GM21423 (cell line): ENCODE results near the gene APOL2.
"Not testable (repeated sequence)": the region's sequence is repeated elsewhere in the genome, so short reads cannot be mapped to it uniquely, and the experiment has no call there.

Source experiments
- ATAC-seq: cut with Tn5 transposase; IDR thresholded peaks from one replicate; pipeline ENCODE4 v1.9.1; 2021; ENCODE audit warnings: mild to moderate bottlenecking, moderate library complexity; ENCODE audit not compliant: unreplicated experiment

APOL2 gene

DNA sequence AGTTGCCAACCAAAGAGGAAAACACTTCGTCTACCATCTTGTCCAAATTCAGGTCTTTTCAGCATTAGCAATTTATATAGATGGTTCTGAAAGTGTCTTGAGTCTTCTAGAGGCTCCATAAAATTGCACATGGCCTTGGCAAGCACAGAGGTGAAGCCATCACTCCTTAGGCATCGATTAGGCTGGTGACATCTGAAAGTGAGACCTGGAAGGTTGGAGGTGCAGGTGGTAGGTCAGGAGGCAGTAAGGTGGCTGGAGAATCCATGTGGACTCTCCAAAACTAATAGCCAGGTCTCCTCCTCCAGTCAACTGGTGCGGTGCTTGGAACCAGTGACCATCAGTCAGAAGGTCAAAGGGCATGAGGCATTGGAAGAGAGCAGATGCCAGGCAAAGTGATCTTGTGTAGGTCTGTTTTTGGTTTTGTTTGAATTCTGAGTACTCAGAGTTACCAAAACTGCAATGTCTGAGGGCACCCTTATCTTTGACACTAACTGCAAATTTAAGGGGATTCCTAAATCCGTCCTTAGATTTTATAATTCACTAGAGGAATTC, 6.6 kb upstream of the APOL2 start:
- no peak for ATAC-seq

DNA sequence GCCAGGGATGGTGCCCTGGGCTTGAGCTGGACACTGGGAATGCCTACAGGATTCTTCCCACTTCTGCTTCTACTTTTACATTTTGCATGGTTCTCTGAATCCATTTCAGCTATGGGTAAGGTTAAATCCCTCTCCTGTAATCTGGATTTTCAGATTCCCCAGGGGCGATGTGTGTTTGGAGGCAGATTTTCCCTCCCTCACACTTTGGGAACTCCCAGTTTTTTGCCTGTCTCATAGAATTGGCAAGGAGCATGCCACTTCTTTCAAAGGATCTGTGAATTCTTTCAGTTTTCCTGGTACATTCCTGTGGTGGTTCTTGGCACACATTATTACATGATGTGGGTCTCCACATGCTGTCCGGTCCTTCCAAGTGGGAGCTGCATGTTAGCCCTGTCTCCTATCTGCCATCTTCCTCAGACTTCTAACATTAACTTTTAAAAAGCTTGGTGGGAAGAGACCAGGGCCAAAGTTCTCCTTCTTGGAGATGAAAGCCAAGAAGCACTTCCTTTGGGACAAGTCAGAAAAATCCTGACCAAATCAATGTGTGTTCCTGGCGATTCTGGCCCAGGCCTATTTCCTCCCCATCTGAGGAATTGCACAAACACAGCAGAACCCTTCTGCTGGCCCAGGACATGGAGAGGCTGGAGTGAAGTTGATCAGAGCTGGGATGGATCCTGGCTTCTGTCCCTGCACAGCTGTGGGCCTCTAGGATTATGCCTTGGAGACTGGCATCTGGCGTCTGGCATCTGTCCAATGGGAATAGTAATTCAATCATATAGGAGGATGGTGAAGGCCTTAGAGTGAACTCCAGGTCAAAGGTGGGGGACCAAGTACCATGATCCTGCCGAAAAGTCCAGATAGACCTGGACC, 5.4 kb upstream of the APOL2 start:
- ATAC-seq = no peak

DNA sequence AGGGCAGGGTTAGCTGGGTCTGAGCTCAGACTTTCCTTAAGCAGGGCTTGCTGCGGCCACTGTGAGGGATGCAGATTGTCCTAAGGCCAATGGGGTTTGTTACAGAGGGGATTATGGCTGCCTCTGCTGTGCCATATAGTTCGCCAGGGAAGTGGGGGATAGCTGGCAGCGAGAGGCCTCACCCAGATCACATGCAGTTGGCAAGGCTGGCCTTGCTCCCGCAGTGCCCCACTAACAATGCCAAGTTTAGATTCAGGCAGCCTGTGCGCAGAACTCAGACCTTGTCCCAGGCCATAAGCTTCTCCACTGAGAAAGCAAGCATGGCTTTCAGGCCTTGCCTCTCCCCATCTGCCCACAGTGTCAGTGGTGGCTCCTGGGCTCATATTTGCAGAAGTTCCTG, 4.7 kb upstream of the APOL2 start:
- ATAC-seq = no peak

DNA sequence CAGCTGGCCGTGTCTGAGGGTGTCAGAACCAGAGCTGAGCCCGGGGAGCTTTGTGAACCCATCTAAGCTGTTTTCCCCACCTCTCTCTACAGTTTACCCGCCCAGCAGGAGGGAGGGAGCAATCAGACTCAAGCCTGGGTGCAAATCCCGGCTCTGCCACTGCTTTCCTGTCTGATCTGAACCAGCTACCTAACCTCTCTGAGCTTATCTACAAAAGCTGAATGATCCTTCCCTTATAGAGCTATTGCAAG, 252 bp downstream of the APOL2 start:
- no peak for ATAC-seq

DNA sequence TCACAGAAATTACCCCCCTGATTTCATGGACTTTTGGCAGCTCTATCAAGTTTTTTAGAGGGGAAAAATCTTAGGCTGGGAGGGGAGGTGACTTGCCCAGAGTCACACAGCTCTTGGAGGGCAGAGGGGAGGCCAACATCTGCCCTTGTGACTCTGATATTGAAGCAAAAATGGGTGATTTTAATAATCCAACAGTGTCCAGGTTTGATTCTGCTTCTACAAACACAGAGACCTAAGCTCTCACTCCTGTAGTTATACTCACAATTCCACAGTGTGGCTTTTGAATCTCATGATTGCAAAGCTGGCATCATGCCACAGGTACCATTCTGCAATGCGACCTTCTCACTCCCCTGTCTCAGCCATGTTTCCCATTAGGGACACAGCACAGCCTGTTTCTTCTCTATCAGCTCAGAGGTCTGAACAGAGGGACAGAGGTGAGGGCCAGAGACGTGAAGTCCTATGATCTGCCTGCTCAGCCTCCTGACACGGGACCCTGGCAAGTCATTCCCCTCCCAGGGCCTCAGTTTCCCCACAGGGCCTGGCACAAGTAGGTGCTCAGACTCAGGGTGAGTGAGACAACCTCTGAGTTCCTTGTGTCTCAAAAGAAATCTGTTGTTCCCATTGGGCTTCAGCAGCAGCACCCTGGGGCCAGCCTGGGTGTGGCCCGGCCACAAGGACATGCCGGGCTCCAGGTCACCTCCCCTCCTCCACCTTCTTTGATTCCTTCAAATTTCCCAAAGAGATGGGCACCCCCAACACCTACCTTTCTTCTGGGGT, 766 bp downstream of the APOL2 start:
- ATAC-seq = no peak

DNA sequence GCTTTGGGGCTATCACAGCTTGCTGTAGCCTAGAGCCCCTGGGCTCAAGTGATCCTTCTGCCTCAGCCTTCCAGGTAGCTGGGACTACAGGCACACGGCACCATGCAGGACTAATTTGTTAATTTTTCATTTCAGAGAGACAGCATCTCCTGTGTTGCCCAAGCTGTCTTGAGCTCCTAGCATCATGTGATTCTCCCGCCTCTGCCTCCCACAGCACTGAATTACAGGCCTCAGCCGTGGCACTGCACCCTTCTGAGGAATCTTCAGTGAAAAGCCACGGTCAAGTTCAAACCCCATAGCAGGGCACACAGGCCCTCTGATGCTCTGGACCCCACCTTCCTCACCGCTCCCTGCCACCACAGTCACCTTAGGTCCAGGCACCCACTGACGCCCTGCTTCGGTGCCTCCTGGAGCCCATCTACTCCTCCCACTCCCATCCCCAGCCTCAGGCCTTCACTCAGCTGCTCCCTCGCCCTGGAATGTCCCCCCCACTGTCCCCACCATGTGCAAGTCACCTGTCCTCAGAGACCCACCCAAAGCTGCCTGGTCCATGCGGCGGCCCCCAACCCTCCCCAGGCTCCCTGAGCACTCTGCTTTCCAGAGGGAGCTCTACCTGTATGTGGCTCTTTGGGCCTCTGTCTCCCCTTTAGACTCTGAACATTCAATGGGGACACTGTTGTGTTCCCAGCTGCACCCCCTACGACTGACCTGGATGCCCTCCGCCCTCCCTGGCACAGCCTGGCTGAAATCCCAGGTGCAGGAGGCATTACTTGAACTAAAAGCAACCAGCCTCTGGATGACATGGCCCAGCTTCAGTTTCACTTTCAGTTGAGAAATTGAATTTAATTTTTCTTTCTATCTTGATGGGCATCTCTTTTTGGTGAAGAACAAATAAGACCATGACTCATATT, 1.6 kb downstream of the APOL2 start:
- no peak for ATAC-seq

DNA sequence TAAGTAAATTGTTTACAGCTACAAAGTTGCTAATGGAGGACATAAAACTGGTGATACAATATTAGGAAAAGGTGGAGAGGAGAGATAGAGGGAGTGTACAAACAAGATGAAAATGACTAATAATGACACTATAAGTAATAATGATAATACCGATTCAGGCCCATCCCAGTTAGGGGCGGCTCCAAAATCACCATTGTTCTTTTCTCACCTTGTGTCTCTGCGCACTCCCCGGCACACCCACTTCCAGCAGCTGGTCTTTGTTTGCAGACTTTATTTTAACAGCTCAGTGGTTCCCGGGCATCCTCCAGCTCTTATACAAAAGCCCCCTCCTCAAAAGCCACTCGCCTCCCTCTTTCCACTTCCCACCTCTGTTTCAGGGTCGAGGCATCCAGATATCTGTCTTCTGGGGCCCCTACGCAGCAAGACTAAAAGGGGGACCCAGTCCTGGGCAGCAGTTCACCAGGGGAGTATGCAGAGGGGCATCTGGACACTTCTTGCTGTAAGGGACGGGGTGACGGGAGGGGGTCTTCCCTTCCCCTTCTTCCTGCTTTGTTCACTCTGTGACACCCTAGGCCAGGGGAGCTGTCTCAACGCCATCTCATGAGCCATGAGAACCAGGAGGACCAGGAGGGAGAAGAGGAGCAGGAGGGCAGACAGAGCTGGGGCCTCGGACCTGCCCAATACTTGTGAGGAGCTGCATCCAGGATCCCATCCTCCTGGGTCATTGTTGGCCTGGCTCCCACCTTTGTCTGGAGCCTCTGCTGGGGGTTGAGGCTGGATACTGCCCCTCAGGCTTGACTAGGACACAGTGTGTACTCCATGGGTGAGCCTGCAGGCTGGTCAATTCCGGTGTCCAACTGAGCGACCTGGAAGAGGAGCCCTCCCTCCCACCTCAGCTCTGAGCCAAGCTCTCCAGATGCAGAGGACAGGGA, 2.7 kb downstream of the APOL2 start:
- ATAC-seq = no peak

DNA sequence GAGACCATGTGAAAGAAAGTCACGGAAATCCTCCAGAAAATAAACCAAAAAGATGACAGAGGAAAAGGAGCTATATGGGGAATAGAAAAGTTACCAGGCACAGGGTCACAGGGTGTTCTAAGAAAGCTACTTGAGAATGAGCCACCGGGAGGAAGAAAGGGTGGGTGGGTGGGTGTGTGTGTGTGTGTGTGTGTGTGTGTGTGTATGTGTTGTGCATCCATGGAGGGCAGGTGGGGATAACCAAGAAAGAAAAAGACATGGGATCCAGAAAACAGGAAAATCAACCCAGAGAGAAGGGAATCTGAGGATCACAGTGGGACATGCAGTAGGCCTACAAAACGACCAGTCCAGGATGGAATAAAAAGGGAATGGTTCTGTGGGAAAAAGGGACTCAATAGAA, 3.7 kb downstream of the APOL2 start:
- ATAC-seq = no peak

DNA sequence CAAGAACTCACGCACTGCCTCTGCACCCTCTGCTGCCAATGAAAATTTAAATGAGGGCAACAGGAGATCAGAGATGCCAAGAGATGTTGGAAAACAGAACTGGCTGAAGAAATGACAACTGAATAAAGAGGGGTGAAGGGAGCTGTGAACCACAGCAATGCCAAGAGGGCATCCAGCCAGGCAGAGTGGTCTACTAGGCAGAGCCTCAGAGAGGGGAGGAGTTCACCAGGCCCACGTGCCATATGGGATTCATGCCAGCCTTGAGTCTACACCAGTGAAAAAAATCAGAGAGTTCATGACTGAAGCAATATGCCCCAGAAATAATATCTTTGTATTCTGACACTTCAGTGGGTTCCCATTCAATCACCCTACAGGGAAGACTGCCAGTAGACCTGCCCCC, 4.4 kb downstream of the APOL2 start:
- no peak for ATAC-seq

DNA sequence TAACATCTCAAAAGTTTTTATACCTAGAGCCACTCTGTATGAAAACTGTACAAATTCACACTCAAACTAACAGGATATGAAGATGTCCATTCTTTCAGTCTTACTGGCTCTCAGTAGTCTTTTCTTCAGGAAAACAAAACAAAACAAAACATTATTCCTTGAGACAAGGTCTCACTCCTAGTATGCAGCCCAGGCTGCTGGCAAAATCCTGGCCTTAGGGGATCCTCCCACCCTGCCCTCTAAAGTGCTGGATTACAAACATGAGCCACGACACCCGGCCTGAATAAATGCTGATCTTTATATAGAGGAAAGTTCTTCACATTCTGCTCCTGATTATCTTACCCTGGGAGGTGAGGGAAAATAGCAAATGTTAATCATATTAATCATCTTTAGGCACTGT, 5.1 kb downstream of the APOL2 start:
- ATAC-seq = no peak

DNA sequence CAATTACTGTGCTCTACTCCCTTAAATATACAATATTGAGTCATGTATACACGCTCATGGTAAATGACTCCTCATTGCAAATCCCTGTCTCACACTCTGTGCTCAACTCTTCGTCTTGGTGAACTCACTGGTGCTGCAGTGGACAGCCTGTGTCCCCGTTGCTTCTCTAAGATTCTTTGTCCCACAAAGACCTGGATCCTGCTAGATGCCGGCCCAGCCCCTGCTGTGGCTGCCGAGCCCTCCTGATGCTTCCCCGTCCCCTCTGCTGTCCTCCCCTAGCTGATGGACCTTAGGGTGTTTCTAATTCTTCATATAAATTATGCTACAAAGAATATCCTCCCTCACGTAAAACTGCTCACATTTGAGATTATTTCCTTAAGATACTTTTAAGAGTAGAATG, 5.5 kb downstream of the APOL2 start:
- no peak for ATAC-seq

DNA sequence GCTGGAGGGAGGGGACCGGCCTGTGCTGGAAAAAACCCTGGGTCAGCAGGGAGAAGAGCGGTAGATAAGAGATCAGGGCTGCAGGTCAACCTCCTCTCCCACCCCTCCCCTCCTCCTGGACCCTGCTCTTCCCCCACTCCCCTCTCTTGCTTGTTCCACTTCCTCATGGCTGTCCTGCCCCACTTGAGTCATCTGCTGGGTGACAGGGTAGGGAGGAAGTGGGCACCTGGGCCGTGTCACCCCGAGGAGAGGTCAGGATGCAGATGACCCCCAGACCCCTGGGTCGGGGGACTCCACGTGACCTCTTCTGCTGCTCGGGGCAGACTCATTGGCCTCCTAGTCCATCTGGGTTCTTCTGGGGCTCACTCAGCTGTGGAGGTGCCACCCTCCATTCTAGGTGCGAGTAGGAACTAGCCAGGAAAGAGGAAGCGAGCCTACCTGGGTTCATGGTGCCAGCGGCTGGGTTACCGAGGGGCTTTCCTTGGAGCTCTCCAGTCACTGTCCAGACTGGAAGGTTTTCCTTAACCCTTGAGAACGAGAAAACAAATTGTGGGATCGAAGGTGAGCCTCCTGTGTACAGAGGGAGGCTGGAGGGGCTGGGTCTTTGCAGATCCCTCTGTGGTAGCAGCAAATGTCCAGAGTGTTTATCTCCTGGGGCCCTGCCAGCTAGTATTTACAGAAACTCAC, 6.5 kb downstream of the APOL2 start:
- no peak for ATAC-seq

DNA sequence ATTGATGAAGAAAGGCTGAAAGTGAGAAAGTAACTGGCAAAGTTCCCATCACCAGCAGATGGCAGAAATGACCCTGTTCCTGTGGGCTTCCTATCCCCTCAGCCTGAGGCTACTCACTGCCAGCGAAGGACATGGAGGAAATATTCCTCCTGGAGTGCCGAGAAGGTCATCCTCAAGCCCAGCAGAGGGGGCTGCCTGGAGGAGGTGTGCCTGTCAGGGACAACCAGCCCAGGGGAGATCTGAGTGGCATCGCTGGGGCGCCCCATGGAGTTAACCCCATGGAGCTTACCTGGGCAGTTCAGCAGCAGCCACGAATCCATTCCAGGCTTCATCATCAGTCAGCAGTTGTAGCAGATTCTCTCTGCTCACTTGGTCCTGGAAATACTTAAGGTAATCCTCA, 8.3 kb downstream of the APOL2 start:
- not testable (repeated sequence) for ATAC-seq

DNA sequence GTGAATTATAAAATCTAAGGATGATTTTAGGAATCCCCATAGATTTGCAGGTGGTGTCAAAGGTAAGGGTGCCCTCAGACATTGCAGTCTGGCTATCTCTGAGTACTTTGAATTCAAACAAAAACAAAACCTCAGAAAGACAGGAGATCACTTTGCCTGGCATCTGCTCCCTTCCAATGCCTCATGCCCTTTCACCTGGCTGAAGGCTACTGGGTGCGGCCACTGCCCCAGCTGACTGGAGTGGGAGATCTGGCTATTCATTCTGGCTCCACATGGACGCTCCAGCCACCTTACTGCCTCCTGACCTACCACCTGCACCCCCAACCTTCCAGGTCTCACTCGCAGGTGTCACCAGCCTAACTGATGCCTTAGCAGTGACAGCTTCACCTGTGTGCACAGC, 9.7 kb downstream of the APOL2 start:
- ATAC-seq = not testable (repeated sequence)

DNA sequence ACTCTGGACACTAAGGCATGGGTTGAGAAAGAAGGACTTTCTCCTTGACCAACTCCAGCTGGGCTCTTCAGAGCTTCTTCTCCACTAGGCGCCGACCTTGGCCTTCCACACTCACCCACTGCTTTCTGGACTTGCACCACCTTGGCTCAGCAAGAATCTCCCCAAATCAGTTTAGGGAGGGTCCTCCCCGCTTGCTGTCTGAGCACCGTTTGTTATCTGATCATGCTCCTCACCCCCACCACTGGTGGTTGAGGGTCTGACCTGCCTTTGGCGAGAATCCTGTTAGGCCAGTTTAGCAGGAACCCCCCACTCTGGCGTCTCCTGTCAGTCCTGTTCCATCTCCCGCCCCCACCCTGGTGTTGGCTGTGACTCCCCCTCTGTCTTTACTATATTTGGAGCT, 10.4 kb downstream of the APOL2 start:
- no peak for ATAC-seq

DNA sequence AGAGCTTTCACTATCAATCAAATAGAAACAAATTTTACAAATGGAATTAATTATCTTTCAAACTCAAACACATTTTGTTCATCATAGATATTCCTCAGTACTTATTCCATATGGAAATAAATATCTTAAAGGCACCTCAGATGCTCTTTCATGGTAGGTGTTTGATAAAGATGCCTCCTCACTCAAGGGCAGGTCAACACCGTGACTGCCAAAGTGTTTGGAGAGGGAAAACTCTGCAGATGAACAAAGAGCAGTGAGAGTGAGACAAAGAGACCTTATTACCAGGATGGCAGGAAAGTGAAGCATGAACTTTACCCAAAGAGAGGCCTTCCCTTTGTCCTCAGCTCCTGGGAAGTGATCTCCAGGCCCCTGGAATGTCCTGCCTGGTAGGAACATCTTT, 11.0 kb downstream of the APOL2 start:
- ATAC-seq = not testable (repeated sequence)

DNA sequence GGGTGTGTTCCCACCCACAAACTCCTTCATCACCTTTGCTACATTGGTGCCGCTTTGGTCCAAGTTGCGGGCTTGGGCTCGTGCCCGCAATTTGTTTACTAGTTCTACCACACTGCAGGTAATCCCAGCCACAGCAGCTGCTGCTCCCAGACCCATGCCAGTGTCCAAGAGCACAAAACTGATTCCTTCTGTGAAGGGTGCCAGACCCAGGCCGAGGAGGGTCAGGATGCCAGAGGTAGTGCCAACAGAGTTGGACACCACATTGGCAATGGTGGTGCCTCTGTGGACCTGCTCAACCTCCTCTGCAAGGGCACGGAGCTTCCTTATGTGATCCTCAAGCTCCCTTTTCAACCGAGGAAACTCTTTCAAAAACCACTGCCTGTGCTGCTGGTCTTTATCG, 11.5 kb downstream of the APOL2 start:
- ATAC-seq = no peak

DNA sequence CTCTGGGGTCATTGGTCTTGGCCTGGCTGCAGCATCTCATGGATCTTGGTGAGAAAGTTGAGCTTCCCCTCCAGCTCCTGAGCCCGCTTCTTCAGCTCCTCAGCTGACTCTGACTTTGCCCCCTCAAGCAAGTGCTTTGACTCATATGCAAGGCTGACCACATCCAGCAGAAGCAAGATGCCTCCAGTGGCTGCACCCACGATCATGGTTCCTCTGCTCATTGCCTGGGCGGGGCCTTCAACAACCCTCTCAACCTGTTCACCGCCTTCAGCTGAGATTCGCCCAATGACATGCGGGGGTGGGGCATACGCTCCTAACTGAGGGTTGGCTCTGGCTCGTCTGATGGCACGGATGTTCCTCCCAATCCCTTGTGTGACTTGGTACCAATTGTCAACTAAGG, 11.9 kb downstream of the APOL2 start:
- ATAC-seq = no peak

DNA sequence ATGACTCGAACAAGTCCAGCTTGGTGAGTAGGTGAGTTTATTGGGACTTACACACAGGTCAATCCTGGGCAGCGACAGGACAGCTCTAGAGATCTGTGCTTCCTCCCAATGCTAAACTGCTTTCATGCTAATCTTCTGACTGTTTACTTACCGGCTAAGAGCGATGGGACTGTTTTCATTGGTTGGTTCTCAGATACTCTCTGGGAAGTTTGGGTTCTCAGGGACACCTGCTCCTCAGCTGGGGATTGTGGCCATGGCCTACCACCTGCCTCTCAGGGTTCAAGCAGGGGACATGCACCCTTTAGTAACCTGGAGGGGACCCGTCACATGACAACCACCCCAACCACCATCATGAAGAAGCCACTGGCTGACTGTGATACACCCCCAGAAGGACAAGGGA, 13.1 kb downstream of the APOL2 start:
- ATAC-seq = no peak
